ENCODE data around the gene ST14.

ST14 gene

DNA sequence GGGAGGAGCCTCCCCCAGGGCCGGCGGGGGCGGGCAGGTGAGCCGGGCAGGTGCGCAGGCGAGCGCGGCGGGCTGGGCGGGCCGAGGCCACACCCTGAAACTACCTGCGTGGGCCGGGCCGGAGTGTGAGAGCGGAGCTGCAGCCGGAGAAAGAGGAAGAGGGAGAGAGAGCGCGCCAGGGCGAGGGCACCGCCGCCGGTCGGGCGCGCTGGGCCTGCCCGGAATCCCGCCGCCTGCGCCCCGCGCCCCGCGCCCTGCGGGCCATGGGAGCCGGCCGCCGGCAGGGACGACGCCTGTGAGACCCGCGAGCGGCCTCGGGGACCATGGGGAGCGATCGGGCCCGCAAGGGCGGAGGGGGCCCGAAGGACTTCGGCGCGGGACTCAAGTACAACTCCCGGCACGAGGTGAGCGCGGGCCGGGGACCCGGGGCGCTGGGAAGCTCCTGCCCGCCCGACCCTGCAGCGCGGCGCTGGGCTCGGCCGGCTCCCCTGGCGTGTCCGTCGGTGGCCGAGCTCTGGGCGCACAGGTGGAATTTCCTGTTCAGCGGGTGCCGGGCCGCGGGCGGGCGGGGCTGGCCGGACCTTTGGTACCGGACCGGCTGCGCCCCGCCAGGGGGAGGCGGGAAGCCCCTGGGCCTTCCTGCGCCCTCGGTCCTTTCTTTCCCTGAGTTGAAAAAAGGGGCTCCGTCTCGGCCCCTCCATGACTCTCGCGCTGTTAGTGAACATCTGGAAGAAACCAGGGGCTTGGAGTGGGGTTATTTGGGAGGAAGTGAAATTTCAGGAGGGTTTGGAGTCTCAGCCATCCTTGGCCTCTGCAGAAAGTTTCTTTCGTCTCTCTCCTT lies at the start of gene ST14:
ST14 (plus strand) TSS at position 126 of the 841 bp plus-strand sequence; CDS start at position 324, 198 bp downstream.
- FAIRE-seq (no peak), DNase-seq (ENCODE audit: low spot score) (no peak)

DNA sequence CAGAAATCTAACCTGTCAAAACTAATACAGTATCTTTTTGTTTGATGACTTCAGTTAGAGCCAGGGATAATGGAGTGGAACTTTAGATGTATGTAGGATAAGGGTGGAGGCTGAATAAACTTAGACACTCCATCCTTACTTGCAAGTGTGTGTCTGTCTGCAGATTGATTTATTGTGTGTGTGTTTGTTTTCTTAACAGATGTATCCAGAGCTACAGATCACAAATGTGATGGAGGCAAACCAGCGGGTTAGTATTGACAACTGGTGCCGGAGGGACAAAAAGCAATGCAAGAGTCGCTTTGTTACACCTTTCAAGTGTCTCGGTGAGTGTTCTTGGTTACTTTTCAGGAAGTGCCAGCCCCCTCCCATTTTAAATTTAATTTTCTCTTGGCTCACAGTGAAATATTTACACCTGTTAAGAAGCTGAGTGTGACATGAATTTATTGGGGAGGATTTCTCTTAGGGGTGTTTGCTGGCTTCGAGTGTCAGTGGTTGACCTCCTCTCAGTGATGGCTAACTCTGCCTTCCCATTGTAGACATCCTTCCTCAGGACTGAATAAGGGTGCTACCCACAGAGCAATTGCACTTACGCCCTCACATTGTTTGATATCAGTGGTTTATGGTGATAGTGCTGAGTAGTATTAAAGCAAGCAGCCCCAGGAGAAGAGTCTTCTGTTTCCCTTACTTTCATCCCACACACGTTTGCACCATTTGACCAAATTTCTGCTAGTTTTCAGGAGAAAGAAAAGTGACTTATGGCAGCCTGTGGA lies 49.1 kb upstream of the ST14 start:
- DNase-seq (ENCODE audit: low spot score) = no peak
- no peak for FAIRE-seq

DNA sequence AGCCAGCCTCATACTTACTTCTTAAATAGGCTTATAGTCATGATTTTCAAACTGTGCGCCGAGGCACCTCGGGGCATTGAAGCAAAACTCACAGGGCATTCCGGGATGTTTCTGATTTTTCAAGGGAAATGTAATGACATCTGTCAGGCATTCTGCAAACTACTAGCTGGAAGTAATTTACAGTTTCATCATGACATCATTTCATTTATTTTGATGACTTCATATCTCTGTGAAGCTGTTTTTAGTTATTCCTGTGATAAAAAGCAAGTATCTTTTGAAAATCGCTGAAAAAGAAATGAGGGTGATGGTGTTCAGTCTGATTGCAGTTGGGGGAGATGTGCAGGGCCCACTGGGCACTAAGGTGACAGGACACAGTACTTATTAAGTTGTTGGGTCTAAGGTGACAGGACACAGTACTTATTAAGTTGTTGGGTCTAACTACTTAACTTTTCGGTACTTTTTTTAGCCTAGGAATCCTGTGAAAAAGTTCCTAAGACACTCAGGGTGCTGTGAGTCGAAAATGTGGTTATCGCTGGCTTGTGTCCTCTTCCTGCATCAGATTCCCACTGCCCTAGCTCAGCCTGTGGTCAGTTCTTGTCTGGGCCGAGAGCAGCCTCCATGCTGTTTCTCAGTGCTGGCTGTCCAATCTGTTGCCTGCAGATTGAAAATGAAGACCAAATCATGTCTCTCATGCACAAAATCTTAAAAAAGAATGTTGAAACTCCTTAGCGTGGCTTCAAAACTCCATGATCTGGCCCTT lies 47.3 kb upstream of the ST14 start:
- FAIRE-seq (no peak), DNase-seq (ENCODE audit: low spot score) (no peak)

DNA sequence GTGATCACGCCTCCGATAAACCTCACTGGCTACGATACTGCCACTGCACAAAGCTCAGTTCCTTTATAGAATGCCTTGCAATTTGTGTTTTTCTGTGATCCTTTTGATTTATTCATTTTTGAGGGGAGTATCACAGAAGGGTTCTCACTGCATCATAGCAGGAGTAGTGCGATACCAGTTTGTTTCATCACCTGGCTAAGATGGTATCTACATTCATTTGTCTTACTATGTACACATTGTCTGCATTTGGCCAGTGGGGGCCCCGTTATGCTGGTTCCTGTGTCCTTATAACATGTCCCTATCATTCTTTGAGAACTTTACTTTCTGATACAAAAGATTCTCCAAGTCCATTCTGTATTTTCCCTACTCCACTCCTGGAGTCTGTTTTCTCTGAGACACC lies 45.3 kb upstream of the ST14 start:
- FAIRE-seq (no peak), DNase-seq (ENCODE audit: low spot score) (no peak)

DNA sequence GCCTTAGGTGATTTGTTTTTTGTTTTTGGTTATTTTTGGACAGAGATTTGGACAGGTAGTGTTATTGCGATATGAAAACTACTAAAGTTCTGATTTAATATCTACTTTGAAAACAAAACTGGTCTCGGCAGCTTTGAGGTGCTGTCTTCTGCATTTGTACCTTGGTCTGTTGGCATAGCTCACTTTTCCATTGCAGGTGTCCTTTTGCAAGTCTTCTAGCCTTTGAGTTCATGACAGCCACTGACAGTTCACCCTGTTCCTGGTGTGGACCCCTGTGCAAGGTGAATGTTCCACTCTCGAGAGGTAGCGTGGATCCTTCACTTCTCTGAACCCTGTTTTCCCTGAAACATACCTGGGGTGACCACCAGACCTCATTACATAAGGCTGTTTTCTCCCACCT lies 44.9 kb upstream of the ST14 start:
- FAIRE-seq = no peak
- no peak for DNase-seq (ENCODE audit: low spot score)

DNA sequence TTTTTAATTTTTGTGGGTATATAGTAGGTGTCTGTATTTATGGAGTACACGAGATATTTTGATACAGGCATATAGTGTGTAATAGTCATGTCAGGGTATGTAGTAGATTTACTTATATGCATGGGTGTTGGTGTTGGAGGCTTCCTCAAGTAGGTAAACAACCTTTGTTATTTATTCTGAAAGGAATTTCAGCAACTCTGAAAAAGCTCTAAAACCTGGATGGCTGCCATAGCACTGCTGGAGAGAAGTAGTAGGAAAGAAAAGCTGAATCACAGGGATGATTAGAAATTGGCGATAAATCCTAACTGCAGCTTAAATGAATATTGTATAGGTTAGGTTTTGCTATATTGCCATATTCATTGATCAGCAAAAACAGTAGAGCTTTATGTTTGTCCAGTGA lies 44.4 kb upstream of the ST14 start:
- DNase-seq (ENCODE audit: low spot score) (no peak), FAIRE-seq (no peak)

DNA sequence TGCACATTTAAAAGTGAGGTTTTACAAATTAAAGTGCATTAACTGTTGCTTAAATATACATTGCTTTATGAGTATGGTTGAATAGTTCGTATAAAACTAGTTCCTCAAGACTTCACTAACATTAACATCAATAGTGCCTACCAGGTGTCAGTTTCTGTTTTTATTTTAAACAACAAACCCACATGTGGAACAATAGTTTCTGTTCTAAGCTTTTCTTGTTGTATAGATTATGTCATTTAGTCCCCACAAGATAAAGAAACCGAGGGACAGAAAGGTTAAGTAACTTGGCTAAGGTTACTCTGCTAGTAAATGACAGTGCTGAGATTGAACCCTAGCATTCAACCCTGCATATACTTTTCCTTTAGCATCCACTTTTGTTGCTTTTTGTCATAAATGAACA lies 41.4 kb upstream of the ST14 start:
- FAIRE-seq = no peak
- DNase-seq (ENCODE audit: low spot score) = no peak

DNA sequence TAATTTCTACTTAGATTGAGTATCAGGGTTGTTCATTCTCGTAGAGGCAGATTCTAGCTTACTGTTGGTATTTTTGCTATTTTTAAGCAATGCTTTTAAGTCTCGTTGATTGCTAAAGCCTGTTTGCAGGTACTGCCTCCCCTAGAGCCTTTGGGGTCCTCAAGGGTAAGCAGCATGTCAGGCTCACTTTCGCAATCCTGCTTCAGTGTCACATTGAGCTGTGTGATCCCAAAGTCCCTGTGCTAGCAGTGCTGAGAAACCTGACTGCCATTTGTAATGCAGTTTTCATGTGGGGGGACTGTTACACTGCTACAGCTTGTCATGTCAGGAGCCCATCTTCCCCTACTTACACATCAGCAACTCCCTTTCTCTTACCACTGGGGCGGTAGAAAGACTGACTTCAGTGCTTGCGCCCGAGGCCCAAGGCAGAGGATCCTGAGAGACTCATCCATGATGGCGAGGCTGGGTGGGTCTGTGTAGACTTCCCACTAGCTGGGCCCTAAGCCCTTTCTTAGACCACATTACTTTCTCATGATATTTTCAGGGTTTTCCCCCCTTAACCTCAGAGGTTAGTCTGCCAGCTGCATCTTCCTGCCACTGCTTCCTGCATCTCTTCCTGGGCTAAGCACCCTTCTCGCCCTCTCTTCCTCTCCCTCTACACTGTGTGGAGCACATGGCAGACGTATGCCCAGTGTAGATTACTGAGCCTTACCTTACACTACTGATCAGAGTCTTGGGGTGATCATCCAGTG lies 40.8 kb upstream of the ST14 start:
- no peak for DNase-seq (ENCODE audit: low spot score)

DNA sequence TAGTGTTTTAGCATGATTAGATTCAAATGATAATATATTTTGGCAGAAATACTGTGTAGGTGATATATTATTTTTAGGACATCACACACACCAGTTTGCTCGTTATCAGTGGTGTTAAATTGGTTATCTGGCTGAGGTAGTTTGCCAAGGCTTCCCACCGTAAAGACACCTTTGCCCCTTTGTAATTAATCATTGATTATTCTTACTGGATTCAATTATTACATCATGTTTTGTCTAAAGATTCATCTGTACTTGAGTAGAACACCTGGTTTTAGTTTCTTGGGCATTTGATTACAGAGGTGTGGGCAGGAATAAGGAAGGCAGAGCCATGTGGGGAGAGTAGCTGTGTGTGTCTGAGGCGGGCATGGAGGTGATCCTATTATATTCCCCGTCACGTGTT lies 39.5 kb upstream of the ST14 start:
- no peak for DNase-seq (ENCODE audit: low spot score)
- no peak for FAIRE-seq

More for the DNA sequence above, 40.8 kb upstream of the ST14 start:
- no peak for FAIRE-seq

DNA sequence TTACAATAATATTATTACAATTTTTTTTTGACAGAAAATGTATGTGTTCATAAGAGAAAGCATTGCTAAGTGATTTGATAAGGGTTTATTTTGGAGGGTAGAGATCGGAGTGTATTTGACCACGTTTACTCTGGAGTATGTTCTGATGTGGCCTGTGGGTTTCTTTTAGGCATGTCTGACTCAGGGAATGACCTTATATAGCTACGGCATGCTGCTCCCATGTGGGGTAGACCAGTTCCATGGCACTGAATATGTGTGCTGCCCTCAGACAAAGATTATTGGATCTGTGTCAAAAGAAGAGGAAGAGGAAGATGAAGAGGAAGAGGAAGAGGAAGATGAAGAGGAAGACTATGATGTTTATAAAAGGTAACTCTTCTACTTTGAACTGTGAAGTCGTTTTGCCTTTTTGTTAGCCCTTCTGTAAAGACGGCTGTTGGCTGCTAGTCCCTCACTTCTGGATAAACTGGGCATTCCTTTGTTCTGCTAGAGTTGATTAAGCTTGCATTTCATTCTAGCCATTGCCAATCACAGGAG lies 38.1 kb upstream of the ST14 start:
- DNase-seq (ENCODE audit: low spot score) (peak; percentile 44), FAIRE-seq (no peak)

DNA sequence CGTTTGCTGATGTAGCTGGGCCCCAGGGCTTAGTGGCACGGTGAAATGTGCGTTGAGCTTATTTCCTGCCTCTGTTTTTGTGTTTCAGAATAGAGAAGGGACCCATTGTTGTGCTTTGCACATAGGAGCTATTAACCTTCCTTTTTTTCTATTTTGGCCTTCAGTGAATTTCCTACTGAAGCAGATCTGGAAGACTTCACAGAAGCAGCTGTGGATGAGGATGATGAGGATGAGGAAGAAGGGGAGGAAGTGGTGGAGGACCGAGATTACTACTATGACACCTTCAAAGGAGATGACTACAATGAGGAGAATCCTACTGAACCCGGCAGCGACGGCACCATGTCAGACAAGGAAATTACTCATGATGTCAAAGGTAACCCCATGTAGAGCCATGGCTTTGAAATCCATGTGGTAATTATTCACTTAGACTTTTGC lies 37.4 kb upstream of the ST14 start:
- no peak for DNase-seq (ENCODE audit: low spot score)
- no peak for FAIRE-seq

DNA sequence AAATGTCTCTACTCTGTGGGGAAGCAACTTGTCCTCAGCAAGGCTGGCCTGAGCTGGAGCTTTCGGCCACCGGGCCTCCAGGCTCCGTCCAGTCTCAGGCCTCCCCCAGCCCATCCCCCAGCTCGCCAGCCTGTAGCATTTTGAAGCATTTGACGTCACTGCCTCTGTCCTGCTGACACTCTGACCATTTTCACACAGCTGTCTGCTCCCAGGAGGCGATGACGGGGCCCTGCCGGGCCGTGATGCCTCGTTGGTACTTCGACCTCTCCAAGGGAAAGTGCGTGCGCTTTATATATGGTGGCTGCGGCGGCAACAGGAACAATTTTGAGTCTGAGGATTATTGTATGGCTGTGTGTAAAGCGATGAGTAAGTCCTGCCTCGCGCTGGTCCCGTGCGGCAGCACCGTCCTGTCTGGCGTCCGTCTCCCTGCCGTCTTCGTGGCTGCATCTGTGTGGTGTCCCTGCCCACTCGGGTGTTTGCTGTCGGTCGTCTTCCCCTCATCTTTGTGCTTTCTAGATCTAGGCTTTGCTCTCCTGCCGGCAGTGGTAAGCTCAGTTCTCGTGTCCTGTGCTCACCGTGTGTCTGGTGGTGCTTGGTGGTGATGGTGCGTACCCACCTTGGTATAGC lies 36.1 kb upstream of the ST14 start:
- FAIRE-seq (no peak), DNase-seq (ENCODE audit: low spot score) (no peak)

DNA sequence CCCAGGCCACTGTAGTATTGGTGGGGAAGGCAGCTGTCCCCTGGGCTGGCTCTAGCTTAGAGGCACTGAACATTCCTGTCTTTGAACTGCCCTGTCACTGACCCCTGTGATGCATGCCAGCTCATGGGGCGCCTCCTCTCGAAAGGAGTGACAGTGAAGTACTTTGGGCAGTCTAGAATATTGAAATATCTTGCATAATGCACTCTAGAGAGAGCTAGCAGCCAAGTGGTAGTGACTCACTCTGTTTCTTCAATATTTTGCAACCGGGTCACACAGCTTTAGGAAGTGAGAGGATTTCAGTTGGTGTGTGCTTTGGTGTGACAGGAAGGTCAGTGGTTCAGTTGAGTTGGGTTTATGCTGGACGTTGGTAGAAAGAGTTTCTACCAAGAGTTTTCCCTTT lies 35.5 kb upstream of the ST14 start:
- peak; percentile 73 for FAIRE-seq
- peak; percentile 85 for DNase-seq (ENCODE audit: low spot score)

DNA sequence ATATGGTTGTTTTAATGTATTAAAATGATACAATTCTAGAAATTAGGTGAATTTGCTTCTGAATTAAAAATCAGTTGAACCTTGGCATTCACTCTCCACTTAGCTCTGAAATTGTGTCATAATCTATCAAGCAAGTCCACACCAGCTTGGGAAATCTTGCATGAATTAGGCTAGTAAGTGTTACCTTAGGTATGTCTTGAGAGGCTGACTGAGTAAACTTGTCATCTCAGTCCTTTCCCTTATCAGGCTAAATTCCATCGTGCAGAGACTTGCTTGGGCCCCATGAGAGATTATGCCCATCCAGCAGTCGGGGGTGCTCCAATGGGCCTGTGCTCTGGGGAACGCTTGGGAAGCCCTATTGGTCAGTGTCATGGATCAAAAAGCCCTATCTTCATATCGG lies 33.9 kb upstream of the ST14 start:
- FAIRE-seq = no peak

DNA sequence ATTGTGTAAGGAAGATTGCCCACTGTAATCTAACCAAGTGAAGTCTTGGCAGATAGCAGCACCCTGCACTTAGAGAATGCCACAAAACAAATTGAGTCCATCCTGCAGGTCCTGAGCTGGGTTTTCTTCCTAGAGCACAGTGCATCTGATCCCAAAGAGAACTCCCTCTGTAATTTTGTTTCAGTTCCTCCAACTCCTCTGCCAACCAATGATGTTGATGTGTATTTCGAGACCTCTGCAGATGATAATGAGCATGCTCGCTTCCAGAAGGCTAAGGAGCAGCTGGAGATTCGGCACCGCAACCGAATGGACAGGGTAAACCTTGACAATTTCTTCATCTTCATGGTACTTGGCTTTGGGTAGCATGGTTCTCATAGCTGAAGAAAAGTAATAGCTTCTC lies 33.1 kb upstream of the ST14 start:
- FAIRE-seq (no peak), DNase-seq (ENCODE audit: low spot score) (no peak)

More for the DNA sequence above, 33.9 kb upstream of the ST14 start:
- no peak for DNase-seq (ENCODE audit: low spot score)

DNA sequence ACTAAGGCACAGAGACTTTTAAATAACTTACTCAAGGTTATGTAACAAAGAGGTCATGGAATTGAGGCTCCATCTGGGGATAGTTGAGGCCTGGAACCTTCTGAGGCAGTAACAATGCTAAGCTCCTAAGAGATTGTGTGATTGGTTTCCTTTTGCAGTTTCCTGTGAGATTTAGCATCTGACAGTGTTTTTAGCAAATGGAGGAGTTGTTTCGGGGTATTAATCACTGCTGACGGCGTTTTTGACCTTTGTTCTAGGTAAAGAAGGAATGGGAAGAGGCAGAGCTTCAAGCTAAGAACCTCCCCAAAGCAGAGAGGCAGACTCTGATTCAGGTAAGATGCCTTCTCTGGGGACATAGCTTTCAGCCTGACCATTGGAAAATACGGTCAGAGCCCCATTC lies 32.1 kb upstream of the ST14 start:
- DNase-seq (ENCODE audit: low spot score) = no peak
- no peak for FAIRE-seq

DNA sequence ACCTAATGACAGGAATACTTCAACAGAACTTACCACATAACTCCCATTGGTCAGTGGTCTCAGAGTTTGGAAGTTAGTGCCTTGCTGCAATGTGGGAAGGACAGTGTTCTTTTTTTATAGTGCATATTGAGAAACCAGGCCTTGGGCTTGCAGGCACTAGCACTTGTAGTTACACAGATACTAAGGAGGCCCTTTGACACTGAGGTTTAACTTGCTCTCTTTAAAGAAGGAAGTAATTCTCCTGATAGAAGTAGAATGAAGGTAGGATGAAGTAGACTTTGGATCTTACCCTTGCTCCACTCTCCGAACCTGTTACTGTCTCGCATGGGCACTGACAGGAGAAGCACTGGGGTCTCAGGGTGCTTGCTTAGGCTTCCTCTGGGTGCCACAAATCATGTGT lies 31.0 kb upstream of the ST14 start:
- DNase-seq (ENCODE audit: low spot score) (no peak), FAIRE-seq (no peak)

DNA sequence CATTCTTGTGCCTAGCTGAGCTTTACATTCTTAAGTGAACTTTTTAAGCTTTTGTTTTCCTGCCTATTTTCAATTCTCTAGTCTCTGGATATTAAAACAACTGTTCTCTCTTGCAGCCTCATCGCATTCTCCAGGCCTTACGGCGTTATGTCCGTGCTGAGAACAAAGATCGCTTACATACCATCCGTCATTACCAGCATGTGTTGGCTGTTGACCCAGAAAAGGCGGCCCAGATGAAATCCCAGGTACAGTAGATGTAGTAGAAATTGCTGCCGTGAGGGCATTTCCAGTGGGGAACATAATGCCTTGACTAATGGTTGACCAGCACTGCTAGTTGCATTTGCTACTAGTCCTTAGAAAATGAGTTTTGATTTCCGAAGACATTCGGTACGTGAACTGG lies 29.7 kb upstream of the ST14 start:
- FAIRE-seq (no peak), DNase-seq (ENCODE audit: low spot score) (no peak)

DNA sequence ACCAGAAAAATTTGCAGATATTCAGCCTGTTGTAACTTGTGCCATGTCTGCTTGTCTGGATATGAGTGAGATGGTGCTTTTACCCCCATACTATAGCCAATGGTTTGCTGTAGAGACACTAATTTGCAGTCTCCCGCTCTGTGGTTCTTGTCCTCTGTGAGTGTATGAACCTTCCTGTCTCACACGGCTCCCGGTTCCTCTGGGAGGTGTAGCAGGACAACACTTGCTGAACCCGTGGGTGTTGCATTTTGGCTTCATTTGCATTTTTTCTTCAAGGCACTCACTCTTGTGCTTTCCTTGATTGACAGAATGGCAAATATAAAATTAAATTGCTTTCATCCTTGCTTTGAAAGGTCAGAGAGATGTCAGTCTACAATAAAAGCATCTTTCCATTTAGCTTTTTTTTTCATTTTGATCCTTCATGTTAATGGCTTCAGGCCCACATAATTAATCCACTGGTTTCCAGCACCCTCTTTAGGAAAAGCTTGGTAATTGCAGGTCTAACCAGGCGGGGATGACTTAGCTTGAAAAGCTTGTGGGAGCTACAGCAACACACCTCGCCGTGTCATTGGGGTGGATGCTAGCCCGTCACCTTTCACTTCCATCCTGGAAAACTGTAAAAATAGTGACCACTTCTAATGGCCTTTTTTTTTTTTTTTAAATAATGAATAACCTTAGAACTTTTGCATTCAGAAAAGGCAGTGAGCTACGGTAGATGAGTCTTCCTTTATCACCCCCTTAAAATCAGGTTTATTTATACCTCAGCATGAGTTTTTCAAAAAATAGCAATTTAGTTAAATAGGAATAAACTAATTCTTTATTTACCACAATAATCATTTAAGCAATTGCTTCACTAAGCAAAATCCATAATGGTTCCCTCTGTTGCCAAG lies 27.4 kb upstream of the ST14 start:
- FAIRE-seq (peak; percentile 58), DNase-seq (ENCODE audit: low spot score) (peak; percentile 39)

Data from RCC 7860 (cell line).